SK-N-SH treated with all-trans-retinoic acid at 6 μM for 48 hours (cell line): ENCODE results near the gene PSAT1.

ENCODE experiments used
- ATAC-seq: fragments of 200-7000 bp; cut with Tn5 transposase; 3 replicates; pipeline ENCODE4 v1.9.1; 2020; ENCODE audit warnings: mild to moderate bottlenecking, moderate library complexity
- BACH2 ChIP-seq: fragments of 250-450 bp; sonication (Bioruptor Pico); IDR thresholded peaks from 2 replicates; pipeline ENCODE4 v1.9.0; 2021; ENCODE audit warnings: mild to moderate bottlenecking, borderline replicate concordance
- CREB5 ChIP-seq: fragments of 250-450 bp; sonication (Bioruptor Pico); IDR thresholded peaks from 2 replicates; pipeline ENCODE4 v1.5.1; 2020; ENCODE audit warnings: low read depth, mild to moderate bottlenecking, moderate library complexity
- CSRNP3 ChIP-seq: fragments of 250-450 bp; sonication (Bioruptor Pico); IDR thresholded peaks from 2 replicates; pipeline ENCODE4 v1.5.1; 2021; ENCODE audit warnings: mild to moderate bottlenecking, moderate library complexity
- ESRRG ChIP-seq: fragments of 250-450 bp; sonication (Bioruptor Pico); IDR thresholded peaks from 2 replicates; pipeline ENCODE4 v1.6.1; 2021; ENCODE audit warnings: mild to moderate bottlenecking
- GLIS3 ChIP-seq: fragments of 250-450 bp; sonication (Bioruptor Pico); IDR thresholded peaks from 2 replicates; pipeline ENCODE4 v1.5.0; 2020; ENCODE audit warnings: mild to moderate bottlenecking, moderate library complexity
- ISL1 ChIP-seq: fragments of 250-450 bp; sonication (Bioruptor Pico); IDR thresholded peaks from 2 replicates; pipeline ENCODE4 v2.1.2; 2022; ENCODE audit warnings: mild to moderate bottlenecking, moderate library complexity
- OSR1 ChIP-seq: fragments of 250-450 bp; sonication (Bioruptor Pico); IDR thresholded peaks from 2 replicates; pipeline ENCODE4 v1.8.0; 2022; ENCODE audit warnings: moderate library complexity, mild to moderate bottlenecking, inconsistent platforms
- PATZ1 ChIP-seq: fragments of 250-450 bp; sonication (Bioruptor Pico); IDR thresholded peaks from 2 replicates; pipeline ENCODE4 v1.8.0; 2020; ENCODE audit warnings: mild to moderate bottlenecking, moderate library complexity, borderline replicate concordance
- PPARA ChIP-seq: fragments of 250-450 bp; sonication (Bioruptor Pico); IDR thresholded peaks from 2 replicates; pipeline ENCODE4 v1.5.0; 2020; ENCODE audit warnings: mild to moderate bottlenecking, borderline replicate concordance
- RARB ChIP-seq: fragments of 250-450 bp; sonication (Bioruptor Pico); IDR thresholded peaks from 2 replicates; pipeline ENCODE4 v1.8.0; 2021; ENCODE audit warnings: mild to moderate bottlenecking, moderate library complexity
- SNAI2 ChIP-seq: fragments of 250-450 bp; sonication (Bioruptor Pico); IDR thresholded peaks from 2 replicates; pipeline ENCODE4 v1.5.0; 2020; ENCODE audit warnings: mild to moderate bottlenecking, moderate library complexity
- TCF4 ChIP-seq: fragments of 250-450 bp; sonication (Bioruptor Pico); IDR thresholded peaks from 2 replicates; pipeline ENCODE4 v1.8.0; 2021; ENCODE audit warnings: mild to moderate bottlenecking, moderate library complexity, borderline replicate concordance
- TOX ChIP-seq: fragments of 250-450 bp; sonication (Bioruptor Pico); IDR thresholded peaks from 2 replicates; pipeline ENCODE4 v1.8.0; 2021; ENCODE audit warnings: mild to moderate bottlenecking, moderate library complexity, borderline replicate concordance
- TSHZ2 ChIP-seq: fragments of 250-450 bp; sonication (Bioruptor Pico); IDR thresholded peaks from 2 replicates; pipeline ENCODE4 v1.5.0; 2020; ENCODE audit warnings: mild to moderate bottlenecking, moderate library complexity
- ZC3H10 ChIP-seq: fragments of 250-450 bp; sonication (Bioruptor Pico); IDR thresholded peaks from 2 replicates; pipeline ENCODE4 v1.5.1; 2021; ENCODE audit warnings: mild to moderate bottlenecking, moderate library complexity
- ZFP30 ChIP-seq: fragments of 450-650 bp; formaldehyde crosslinking; IDR thresholded peaks from 2 replicates; pipeline ENCODE4 v1.5.0; 2022; ENCODE audit warnings: mild to moderate bottlenecking, moderate library complexity
- ZNF565 ChIP-seq: fragments of 450-650 bp; formaldehyde crosslinking; conservative IDR thresholded peaks from 2 replicates; pipeline ENCODE4 v1.5.0; 2020; ENCODE audit warnings: low read depth, mild to moderate bottlenecking, moderate library complexity
- ZNF70 ChIP-seq: fragments of 450-650 bp; formaldehyde crosslinking; IDR thresholded peaks from 2 replicates; pipeline ENCODE4 v1.5.0; 2020; ENCODE audit warnings: mild to moderate bottlenecking, moderate library complexity
- ZNF8 ChIP-seq: fragments of 450-650 bp; formaldehyde crosslinking; IDR thresholded peaks from 2 replicates; pipeline ENCODE4 v1.5.0; 2020; ENCODE audit warnings: mild to moderate bottlenecking, moderate library complexity

PSAT1 gene

DNA sequence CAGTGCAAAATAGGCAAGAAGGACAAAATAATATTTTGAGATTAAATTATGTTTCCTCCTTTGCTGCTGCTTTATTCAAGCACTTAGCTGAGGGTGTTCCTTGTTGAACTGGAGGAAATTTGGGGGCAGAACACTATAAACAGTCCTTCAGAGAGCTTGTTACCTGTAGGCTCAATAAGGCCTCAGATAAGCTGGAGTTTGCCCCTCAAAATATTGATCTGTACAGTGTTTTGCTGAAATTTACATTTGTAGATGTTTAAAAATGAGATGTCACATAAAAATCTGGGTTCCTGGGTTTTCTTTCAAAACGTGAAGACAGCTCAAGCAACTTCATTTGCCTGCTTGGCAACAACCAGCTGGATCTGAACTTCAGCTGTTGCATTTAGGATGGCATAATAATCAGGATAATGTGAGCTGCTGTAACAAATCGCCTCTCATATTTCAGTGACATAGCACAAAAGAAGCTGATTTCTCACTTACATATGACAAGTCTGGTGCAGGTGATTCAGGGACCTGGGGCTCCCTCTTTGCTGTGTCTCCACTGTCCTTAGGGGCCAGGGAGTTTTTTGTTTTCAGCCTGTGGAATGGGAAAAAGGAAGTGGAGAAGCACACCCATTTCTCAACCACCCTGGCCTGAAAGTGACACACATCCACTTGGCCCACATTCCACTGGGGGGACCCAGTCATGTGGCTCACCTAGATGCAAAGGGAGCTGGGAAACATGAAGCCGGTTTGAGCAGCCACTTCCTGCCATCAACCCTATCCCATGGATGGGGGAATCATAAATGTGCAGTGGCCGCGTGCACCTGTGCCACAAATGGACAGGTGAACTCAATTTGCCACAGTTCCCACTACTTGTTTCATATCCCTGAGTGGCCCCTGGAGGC lies 2.4 kb upstream of the PSAT1 start:
- ATAC-seq: no peak
- TF ChIP-seq BACH2 (CRISPR knock-in tag) (no peak), CREB5 (no peak), PPARA (CRISPR knock-in tag) (no peak), GLIS3 (CRISPR knock-in tag) (no peak), ZFP30 (CRISPR knock-in tag) (no peak), ISL1 (CRISPR knock-in tag) (no peak), ZNF70 (CRISPR knock-in tag) (no peak), ZNF8 (CRISPR knock-in tag) (no peak), ZC3H10 (CRISPR knock-in tag) (no peak), TOX (CRISPR knock-in tag) (no peak), TCF4 (CRISPR knock-in tag) (no peak)

DNA sequence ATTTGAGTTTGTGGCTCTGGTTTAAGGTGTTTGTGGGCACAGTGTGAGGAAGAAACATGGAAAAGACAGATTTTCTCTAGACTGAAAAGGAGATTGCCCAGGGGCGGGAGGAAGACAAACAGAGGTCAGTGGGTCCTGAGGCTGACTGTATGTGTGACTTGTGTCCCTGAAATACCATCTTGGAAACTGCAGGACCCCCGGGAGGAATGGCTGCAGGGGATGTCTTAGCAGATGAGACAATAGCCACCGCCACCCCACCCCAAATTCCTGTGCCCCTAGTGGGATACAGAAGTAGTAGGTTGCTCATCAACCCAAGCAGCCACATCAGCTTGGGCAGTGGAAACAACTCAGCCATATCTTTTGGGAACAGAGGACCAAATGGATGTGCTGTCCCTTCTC lies 1.7 kb upstream of the PSAT1 start:
- no peak for ATAC-seq

DNA sequence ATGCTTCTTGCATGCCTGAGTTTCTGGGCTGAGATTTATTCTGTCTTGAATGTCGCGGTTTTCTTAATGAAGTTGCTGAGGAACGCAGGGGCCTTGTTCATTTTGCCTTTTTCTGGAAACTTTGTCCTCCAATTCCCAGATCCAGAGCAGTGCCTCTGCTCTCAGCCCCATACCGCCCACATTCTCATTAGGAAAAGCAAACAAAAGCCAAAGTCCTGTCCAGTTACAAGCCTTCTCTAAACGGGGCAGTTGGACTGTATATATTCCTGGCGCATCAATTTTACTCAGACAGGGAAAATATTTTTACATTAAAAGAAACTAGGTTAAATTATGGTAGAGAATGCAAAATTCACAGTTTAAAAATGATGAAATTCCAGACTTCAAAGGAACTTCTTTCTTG lies 1.2 kb upstream of the PSAT1 start:
- no peak for TF ChIP-seq ZNF8 (CRISPR knock-in tag)
- no peak for TF ChIP-seq BACH2 (CRISPR knock-in tag)
- no peak for TF ChIP-seq ZC3H10 (CRISPR knock-in tag)
- no peak for TF ChIP-seq GLIS3 (CRISPR knock-in tag)
- TF ChIP-seq TCF4 (CRISPR knock-in tag): no peak
- no peak for TF ChIP-seq TOX (CRISPR knock-in tag)
- no peak for TF ChIP-seq TSHZ2 (CRISPR knock-in tag)
- TF ChIP-seq CSRNP3 (CRISPR knock-in tag): no peak
- no peak for TF ChIP-seq ESRRG (CRISPR knock-in tag)
- no peak for TF ChIP-seq CREB5
- no peak for TF ChIP-seq OSR1 (CRISPR knock-in tag)
- no peak for TF ChIP-seq RARB (CRISPR knock-in tag)
- no peak for TF ChIP-seq PPARA (CRISPR knock-in tag)
- TF ChIP-seq PATZ1 (CRISPR knock-in tag): no peak
- no peak for TF ChIP-seq ZNF565 (CRISPR knock-in tag)
- TF ChIP-seq, all 23 proteins: peak for 0
- no peak for ATAC-seq

More for the DNA sequence above, 1.7 kb upstream of the PSAT1 start:
- TF ChIP-seq SNAI2 (CRISPR knock-in tag): no peak
